IMR-90 (cell line): ENCODE data around the gene PPARG. TPM values are rescaled to one million over a fixed set of nuclear protein-coding genes. Genes with fewer than 3 reads are reported as not detected.
A peak's percentile ranks its signal among the peaks of the same experiment; 100 is the strongest.

Source experiments
- ATAC-seq: fragments of 200-7000 bp; cut with Tn5 transposase; 2 replicates; pipeline ENCODE4 v1.9.1; 2020; ENCODE audit warnings: low read depth, mild to moderate bottlenecking, moderate library complexity
- BruUV-seq: library from RNA; stranded (reverse); fragments of 400-500 nt; replicated peaks from 2 replicates; lab custom pipeline; 2021; lab: Mats Ljungman, UMichigan
- CTCF ChIA-PET: fragments of 300-600 bp; formaldehyde crosslinking; extraction: SDS; loops from one replicate; lab custom pipeline; 2021; ENCODE audit warnings: antibody characterized with exemption; lab: Yijun Ruan, JAX
- POLR2A ChIA-PET: fragments of 300-600 bp; sonication (Branson Sonifier 250); formaldehyde crosslinking; loops from one replicate; lab custom pipeline; 2022; ENCODE audit warnings: antibody characterized with exemption; ENCODE audit not compliant: unreplicated experiment; lab: Charles Lee
- DNase-seq: peaks from one replicate; pipeline ENCODE4 v3.0.0; 2013
- H2AFZ ChIP-seq: replicated peaks from 2 replicates; pipeline ENCODE3; 2013; ENCODE audit warnings: low read length, mild to moderate bottlenecking; ENCODE audit not compliant: poor library complexity
- H2AK5ac ChIP-seq: 2 replicates; pipeline ENCODE4 v1.6.1; 2013; ENCODE audit warnings: low read depth, low read length, inconsistent platforms
- H2AK9ac ChIP-seq: replicated peaks from 2 replicates; pipeline ENCODE3; 2013; ENCODE audit warnings: mild to moderate bottlenecking, low read depth, low read length, moderate library complexity; ENCODE audit not compliant: poor library complexity
- H2BK120ac ChIP-seq: 2 replicates; pipeline ENCODE4 v1.6.1; 2013; ENCODE audit warnings: low read depth, low read length, inconsistent platforms
- H2BK15ac ChIP-seq: 3 replicates; pipeline ENCODE4 v1.6.1; 2013; ENCODE audit warnings: low read depth, low read length, inconsistent platforms
- H2BK20ac ChIP-seq: 2 replicates; pipeline ENCODE4 v1.6.1; 2013; ENCODE audit warnings: low read depth, mild to moderate bottlenecking, inconsistent platforms, low read length, moderate library complexity
- H2BK5ac ChIP-seq: 2 replicates; pipeline ENCODE4 v1.6.1; 2013; ENCODE audit warnings: mild to moderate bottlenecking, low read depth, low read length, inconsistent platforms; ENCODE audit not compliant: poor library complexity, severe bottlenecking
- H3K14ac ChIP-seq: replicated peaks from 2 replicates; pipeline ENCODE4 v1.6.1; 2013; ENCODE audit warnings: low read depth, low read length, inconsistent platforms
- H3K18ac ChIP-seq: 2 replicates; pipeline ENCODE4 v1.6.1; 2013; ENCODE audit warnings: low read depth, low read length, control low read depth
- H3K23ac ChIP-seq: 2 replicates; pipeline ENCODE4 v1.6.1; 2013; ENCODE audit warnings: low read depth, low read length, inconsistent platforms
- H3K27ac ChIP-seq: 2 replicates; pipeline ENCODE4 v1.5.1; 2013; ENCODE audit warnings: mild to moderate bottlenecking, control low read depth, low read length; ENCODE audit not compliant: insufficient read depth
- H3K27me3 ChIP-seq: 2 replicates; pipeline ENCODE4 v1.6.1; 2013; ENCODE audit warnings: low read length; ENCODE audit not compliant: control insufficient read depth, insufficient read depth
- H3K36me3 ChIP-seq: 2 replicates; pipeline ENCODE4 v1.6.1; 2013; ENCODE audit warnings: low read length, mixed read lengths; ENCODE audit not compliant: control insufficient read depth, insufficient read depth
- H3K4ac ChIP-seq: 2 replicates; pipeline ENCODE4 v1.6.1; 2013; ENCODE audit warnings: low read depth, low read length, inconsistent platforms
- H3K4me1 ChIP-seq: 2 replicates; pipeline ENCODE4 v1.6.1; 2013; ENCODE audit warnings: low read length, mixed read lengths; ENCODE audit not compliant: control insufficient read depth, insufficient read depth
- H3K4me2 ChIP-seq: 2 replicates; pipeline ENCODE4 v1.6.1; 2013; ENCODE audit warnings: low read depth, mild to moderate bottlenecking, control low read depth, low read length, moderate library complexity
- H3K4me3 ChIP-seq: 2 replicates; pipeline ENCODE4 v1.5.1; 2013; ENCODE audit warnings: low read depth, mild to moderate bottlenecking, control low read depth, low read length, moderate library complexity; ENCODE audit not compliant: insufficient read depth
- H3K56ac ChIP-seq: 2 replicates; pipeline ENCODE4 v1.6.1; 2013; ENCODE audit warnings: low read length, inconsistent platforms; ENCODE audit not compliant: insufficient read depth; ENCODE audit errors: extremely low read depth
- H3K79me1 ChIP-seq, 2 experiments: 2 replicates each; pipeline ENCODE4 v1.6.1; 2013; ENCODE audit warnings: low read length in 2 of 2, inconsistent platforms in 1 of 2, low read depth in 1 of 2
- H3K9ac ChIP-seq: 2 replicates; pipeline ENCODE4 v1.6.1; 2013; ENCODE audit warnings: low read depth, low read length, control low read depth
- H3K9me1 ChIP-seq: 2 replicates; pipeline ENCODE4 v1.6.1; 2013; ENCODE audit warnings: low read length, inconsistent platforms; ENCODE audit not compliant: insufficient read depth
- H3K9me3 ChIP-seq: 2 replicates; pipeline ENCODE4 v1.6.1; 2013; ENCODE audit warnings: low read length; ENCODE audit not compliant: control insufficient read depth, insufficient read depth
- H4K20me1 ChIP-seq: 2 replicates; pipeline ENCODE4 v1.6.1; 2013; ENCODE audit warnings: low read length, inconsistent platforms; ENCODE audit not compliant: insufficient read depth
- H4K5ac ChIP-seq: 2 replicates; pipeline ENCODE4 v1.6.1; 2013; ENCODE audit warnings: mild to moderate bottlenecking, low read depth, low read length, control low read depth
- H4K8ac ChIP-seq, 2 experiments: 2 replicates each; pipeline ENCODE4 v1.6.1; 2013; ENCODE audit warnings: low read depth in 2 of 2, low read length in 2 of 2, control low read depth in 1 of 2, inconsistent platforms in 1 of 2
- H4K91ac ChIP-seq: 2 replicates; pipeline ENCODE4 v1.6.1; 2013; ENCODE audit warnings: low read depth, low read length, inconsistent platforms; ENCODE audit not compliant: insufficient read depth
- RAD21 ChIP-seq: IDR thresholded peaks from 2 replicates; pipeline ENCODE4 v1.6.1; 2012; ENCODE audit warnings: low read length, improper control_type of control experiment
- RCOR1 ChIP-seq: IDR thresholded peaks from 2 replicates; pipeline ENCODE4 v1.6.1; 2012; ENCODE audit warnings: mild to moderate bottlenecking, low read length, improper control_type of control experiment; ENCODE audit not compliant: insufficient replicate concordance
- RFX5 ChIP-seq: IDR thresholded peaks from 2 replicates; pipeline ENCODE4 v1.8.0; 2012; ENCODE audit warnings: low read depth, mild to moderate bottlenecking, low read length, moderate library complexity
- WGBS, 2 experiments: methylation state at CpG; one replicate each; pipeline versions ENCODE4 v1.1.5 to v1.1.7; 2013; ENCODE audit warnings: missing lambda C conversion rate in 2 of 2; ENCODE audit not compliant: insufficient read length in 1 of 2; ENCODE audit errors: extremely low coverage in 2 of 2; 5-methylcytosine and 5-hydroxymethylcytosine counted together
- dilution Hi-C: fragments of 300-500 bp; cut with HindIII; formaldehyde crosslinking; loops from one replicate; pipeline ENCODE4 v1.14.3; 2018; ENCODE audit warnings: low sequenced_read_pairs; ENCODE audit not compliant: unreplicated experiment
- in situ Hi-C: fragments of 300-500 bp; cut with MboI; formaldehyde crosslinking; loops from 3 replicates; pipeline ENCODE4 v1.14.3; 2019; ENCODE audit warnings: low sequenced_read_pairs, inconsistent platforms, mixed read lengths
- intact Hi-C: fragments of 100-400 bp; cut with micrococcal nuclease; formaldehyde crosslinking; loops from 2 replicates; pipeline ENCODE4 v1.10.0; 2022
- polyA plus RNA-seq, 3 experiments: library from polyadenylated mRNA; depleted of rRNA; stranded (reverse); fragments of >200 nt; gene quantifications; 2 replicates each; pipeline ENCODE4 v1.2.3, GENCODE V29; 2012; ENCODE audit warnings: low replicate concordance in 1 of 3
- total RNA-seq: library from RNA; depleted of rRNA; stranded (reverse); fragments of >200 nt; gene quantifications from 2 replicates; pipeline ENCODE4 v1.2.3, GENCODE V29; 2012

PPARG gene
- total and polyA plus RNA-seq, 2 of the 4 experiments (the other 2 are of a cell fraction): 11.2 to 23.8 TPM

DNA sequence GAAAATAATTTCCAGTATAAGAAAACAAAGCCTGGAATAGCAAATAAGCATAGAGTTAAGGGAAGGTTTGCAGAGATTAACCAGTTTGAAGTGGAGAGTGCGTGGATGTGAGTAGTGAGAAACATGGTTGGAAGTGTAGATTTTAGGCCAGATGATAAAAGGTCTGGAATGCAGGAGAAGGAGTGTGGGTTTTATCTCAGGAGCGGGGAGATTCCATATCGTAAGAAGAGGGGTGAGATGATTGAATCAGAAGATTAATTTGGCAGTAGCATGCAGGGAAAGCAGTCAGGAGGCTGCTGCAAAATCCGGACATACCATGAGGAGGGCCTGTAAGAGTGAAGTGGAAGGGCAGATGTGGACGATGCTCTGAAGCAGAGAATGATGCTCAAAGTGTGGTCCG is 13.7 kb downstream of the PPARG start:
- Histone ChIP-seq H3K23ac (0 out of 2 replicates have a peak overlapping the region, but pooled peaks have one; percentile 24), H3K18ac (no peak overlapping the region; the same call in 1 of the 2 replicates), H3K4me3 (no peak overlapping the region), H3K14ac (peak overlapping the region; percentile 90), H3K9ac (no peak overlapping the region), H3K36me3 (no peaks in the 10 kb centered on the region), H4K91ac (peak overlapping the region; percentile 73; the same call in 1 of the 2 replicates), H3K56ac (no peak overlapping the region), H2AFZ (peak overlapping the region; percentile 68), H3K9me1 (peaks cover 24% of the 10 kb centered on the region), H2BK5ac (no peak overlapping the region), H3K4ac (peak overlapping the region; percentile 72), H4K5ac (peak overlapping the region; percentile 3; the same call in 1 of the 2 replicates), H4K8ac (peak overlapping the region in 1 of 2 experiments; percentile 60; a peak in 1 of 4 replicates), H3K9me3 (no peaks in the 10 kb centered on the region), H2BK20ac (peak overlapping the region; percentile 73), H3K79me1 (peaks cover 23 to 46% of the 10 kb centered on the region in 2 experiments), H3K4me2 (no peak overlapping the region), H2BK15ac (peak overlapping the region; percentile 94; the same call in 2 of the 3 replicates), H2BK120ac (peak overlapping the region; percentile 57; the same call in 1 of the 2 replicates), H3K4me1 (peaks cover 4% of the 10 kb centered on the region), H2AK9ac (no peak overlapping the region), H2AK5ac (peak overlapping the region; percentile 97; the same call in 1 of the 2 replicates), H4K20me1 (no peaks in the 10 kb centered on the region; the same call in 1 of the 2 replicates), H3K27me3 (no peaks in the 10 kb centered on the region), H3K27ac (no peak overlapping the region)
- dilution Hi-C loops (no loop called here), intact Hi-C loops (no loop called here), in situ Hi-C loops (no loop called here)
- DNase-seq: peak; percentile 47
- ATAC-seq: no peak
- ChIA-PET CTCF (interaction anchor here (0.9 kb wide), 1 partner anchor 167 kb away, joined by 3 read pairs; no protein-coding TSS in a partner anchor), POLR2A (no interaction called here)
- 89 to 100% methylated on average over 1 to 4 of the region's 6 CpGs for WGBS, 2 experiments
- no TSS peak for BruUV-seq
- TF ChIP-seq RFX5 (no peak), RAD21 (no peak), RCOR1 (no peak)
